Neural progenitor cell (in vitro differentiated cells): ENCODE data around the gene PDCD6IP. TPM values are rescaled to one million over a fixed set of nuclear protein-coding genes. Genes with fewer than 3 reads are reported as not detected.
"Not testable (repeated sequence)": the region's sequence is repeated elsewhere in the genome, so short reads cannot be mapped to it uniquely, and the experiment has no call there.

Experiments used
- DNase-seq: peaks from one replicate; pipeline ENCODE4 v3.0.0-alpha.2; 2016; ENCODE audit warnings: low spot score
- H2AFZ ChIP-seq: fragments of 200-600 bp; sonication (generic); replicated peaks from 2 replicates; pipeline ENCODE4 v1.6.1; 2016; ENCODE audit warnings: antibody characterized with exemption
- H3F3A ChIP-seq: fragments of 200-600 bp; sonication (generic); 2 replicates; pipeline ENCODE4 v1.6.1; 2016; ENCODE audit warnings: antibody characterized with exemption, low read depth
- H3K27ac ChIP-seq: fragments of 200-600 bp; sonication (generic); 2 replicates; pipeline ENCODE4 v1.5.1; 2016; ENCODE audit warnings: mild to moderate bottlenecking
- H3K27me3 ChIP-seq: fragments of 200-600 bp; sonication (generic); 2 replicates; pipeline ENCODE4 v1.6.1; 2016; ENCODE audit warnings: mild to moderate bottlenecking, moderate library complexity
- H3K36me3 ChIP-seq: fragments of 200-600 bp; sonication (generic); 2 replicates; pipeline ENCODE4 v1.5.1; 2016
- H3K4me1 ChIP-seq: fragments of 200-600 bp; sonication (generic); 2 replicates; pipeline ENCODE4 v1.6.1; 2016; ENCODE audit warnings: mixed run types
- H3K4me2 ChIP-seq: fragments of 200-600 bp; sonication (generic); 2 replicates; pipeline ENCODE4 v1.6.1; 2016
- H3K4me3 ChIP-seq: fragments of 200-600 bp; sonication (generic); 2 replicates; pipeline ENCODE4 v1.5.1; 2016
- H3K79me2 ChIP-seq: fragments of 200-600 bp; sonication (generic); 2 replicates; pipeline ENCODE4 v1.6.1; 2016; ENCODE audit warnings: low read depth
- H3K9ac ChIP-seq: fragments of 200-600 bp; sonication (generic); 2 replicates; pipeline ENCODE4 v1.6.1; 2016
- H3K9me3 ChIP-seq: fragments of 200-600 bp; sonication (generic); 2 replicates; pipeline ENCODE4 v1.5.1; 2016; ENCODE audit warnings: low read depth
- H4K20me1 ChIP-seq: fragments of 200-600 bp; sonication (generic); 2 replicates; pipeline ENCODE4 v1.6.1; 2016; ENCODE audit warnings: low read depth
- H3K27ac Mint-ChIP-seq: 3 replicates; pipeline ENCODE4 v1.8.0; 2021; ENCODE audit warnings: mixed read lengths
- H3K27me3 Mint-ChIP-seq: 2 replicates; pipeline ENCODE4 v1.8.0; 2022; ENCODE audit warnings: low read depth, mild to moderate bottlenecking, inconsistent platforms, moderate library complexity, mixed read lengths; ENCODE audit not compliant: insufficient read depth
- H3K36me3 Mint-ChIP-seq: 3 replicates; pipeline ENCODE4 v1.8.0; 2021; ENCODE audit warnings: mixed read lengths
- H3K4me1 Mint-ChIP-seq: 3 replicates; pipeline ENCODE4 v1.8.0; 2021; ENCODE audit warnings: mixed read lengths
- H3K4me3 Mint-ChIP-seq: 3 replicates; pipeline ENCODE4 v1.8.0; 2021; ENCODE audit warnings: mild to moderate bottlenecking, moderate library complexity, mixed read lengths
- H3K9me3 Mint-ChIP-seq: 3 replicates; pipeline ENCODE4 v1.8.0; 2020; ENCODE audit warnings: mixed read lengths
- EZH2 ChIP-seq: fragments of 200-600 bp; sonication (generic); IDR thresholded peaks from 2 replicates; pipeline ENCODE4 v1.6.1; 2017; ENCODE audit warnings: antibody characterized with exemption, mild to moderate bottlenecking, moderate library complexity
- EZH2phosphoT487 ChIP-seq: fragments of 200-600 bp; sonication (generic); IDR thresholded peaks from 2 replicates; pipeline ENCODE4 v1.6.1; 2017; ENCODE audit warnings: antibody characterized with exemption
- total RNA-seq: library from RNA; depleted of rRNA; stranded (reverse); fragments of >200 nt; gene quantifications from 2 replicates; pipeline ENCODE4 v1.2.3, GENCODE V29; 2015; ENCODE audit warnings: low replicate concordance
- TF ChIP-seq, protein P1 (sequence below): fragments of 200-600 bp; sonication (generic); IDR thresholded peaks from 2 replicates; pipeline ENCODE4 v1.5.1; 2017; ENCODE audit warnings: antibody characterized with exemption, mild to moderate bottlenecking

The PDCD6IP gene
- total RNA-seq, 1 donor from 2014 or later: 93.7 TPM

DNA sequence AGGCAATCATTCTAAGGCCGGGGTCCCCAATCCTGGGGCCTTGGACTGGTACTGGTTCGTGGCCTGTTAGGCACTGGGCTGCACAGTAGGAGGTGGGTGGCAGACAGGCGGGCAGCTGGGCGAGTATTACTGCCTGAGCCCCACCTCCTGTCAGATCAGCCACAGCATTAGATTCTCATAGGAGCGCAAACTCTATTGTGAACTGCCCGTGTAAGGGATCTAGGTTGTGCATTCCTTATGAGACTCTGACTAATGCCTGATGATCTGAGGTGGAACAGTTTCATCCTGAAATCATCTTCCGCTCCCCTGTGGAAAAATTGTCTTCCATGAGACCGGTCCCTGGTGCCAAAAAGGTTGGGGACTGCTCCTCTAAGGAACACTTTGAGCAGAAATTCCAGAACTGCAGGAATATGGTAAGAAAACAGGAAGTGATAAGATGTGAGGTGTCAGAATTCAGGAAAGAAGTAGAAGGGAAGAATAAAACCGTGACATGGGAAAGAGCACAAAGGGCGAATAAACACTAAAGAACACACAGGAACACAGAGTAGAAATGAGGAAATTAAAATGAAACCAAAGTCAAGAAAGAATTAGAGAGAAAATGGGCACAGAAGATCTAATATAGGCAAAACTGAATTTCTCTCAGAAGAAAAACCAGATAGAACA is 57.6 kb downstream of the PDCD6IP start:
- TF ChIP-seq EZH2phosphoT487: no peak
- TF ChIP-seq EZH2: no peak
- Mint-ChIP-seq H3K36me3 (peaks cover 22% of the 10 kb centered on the region), H3K4me1 (no peaks in the 10 kb centered on the region), H3K9me3 (no peaks in the 10 kb centered on the region), H3K27me3 (no peaks in the 10 kb centered on the region), H3K27ac (no peak overlapping the region), H3K4me3 (no peak overlapping the region)
- Histone ChIP-seq H3K4me1 (no peaks in the 10 kb centered on the region), H3K4me2 (no peak overlapping the region), H3K9ac (no peak overlapping the region), H3K36me3 (no peaks in the 10 kb centered on the region), H4K20me1 (no peaks in the 10 kb centered on the region), H3K9me3 (no peaks in the 10 kb centered on the region), H3K4me3 (no peak overlapping the region), H3K79me2 (no peaks in the 10 kb centered on the region), H2AFZ (no peak overlapping the region), H3K27me3 (no peaks in the 10 kb centered on the region), H3F3A (no peaks in the 10 kb centered on the region), H3K27ac (no peak overlapping the region)
- DNase-seq: no peak

DNA sequence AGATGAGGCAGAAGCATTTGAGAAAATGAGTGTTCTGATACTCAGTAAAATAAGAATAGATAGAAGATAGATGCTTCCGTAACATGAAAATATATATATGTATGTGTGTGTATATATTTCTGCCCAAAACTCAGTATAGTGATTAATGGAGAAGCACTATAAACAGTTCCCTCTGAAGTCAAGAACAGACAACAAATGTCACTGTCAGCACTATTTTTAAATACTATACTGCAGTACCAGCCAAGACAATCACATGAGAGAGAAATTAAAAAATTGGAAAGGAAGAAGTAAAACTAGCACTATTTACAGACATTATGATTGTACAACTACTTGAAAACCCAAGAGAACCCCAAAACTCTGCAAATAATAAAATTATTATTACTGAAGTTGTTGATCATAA is 59.3 kb downstream of the PDCD6IP start:
- peaks cover 20% of the 10 kb centered on the region for H3K36me3 Mint-ChIP-seq
- not testable (repeated sequence) for DNase-seq, H3F3A ChIP-seq, H3K79me2 ChIP-seq, H3K4me1 Mint-ChIP-seq, H3K4me2 ChIP-seq, H3K4me3 ChIP-seq, H3K27me3 ChIP-seq, H3K36me3 ChIP-seq, H2AFZ ChIP-seq, H4K20me1 ChIP-seq, H3K27me3 Mint-ChIP-seq, H3K4me1 ChIP-seq, H3K9me3 Mint-ChIP-seq, H3K9ac ChIP-seq, H3K27ac Mint-ChIP-seq, H3K9me3 ChIP-seq, H3K27ac ChIP-seq, H3K4me3 Mint-ChIP-seq

DNA sequence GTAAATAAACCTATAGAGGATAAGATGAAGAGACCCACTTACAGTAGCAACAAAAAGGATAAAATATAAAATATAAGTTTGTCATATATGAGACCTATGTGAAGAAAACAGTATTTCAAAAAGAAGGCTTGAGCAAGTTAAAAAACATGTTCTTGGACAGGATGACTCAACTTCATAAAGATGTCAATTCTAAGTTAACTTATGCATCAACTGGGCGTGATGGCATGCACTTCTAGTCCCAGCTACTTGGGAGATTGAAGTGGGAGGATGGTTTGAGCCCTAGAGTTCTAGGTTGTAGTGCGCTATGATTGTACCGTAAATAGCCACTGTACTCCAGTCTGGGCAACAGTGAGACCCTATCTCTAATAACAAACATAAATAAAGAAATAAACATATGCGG is 59.7 kb downstream of the PDCD6IP start:
- H2AFZ ChIP-seq: no peak overlapping the region
- no peaks in the 10 kb centered on the region for H3K4me1 ChIP-seq
- H4K20me1 ChIP-seq: no peaks in the 10 kb centered on the region
- H3K9me3 Mint-ChIP-seq: no peaks in the 10 kb centered on the region
- no peak overlapping the region for H3K4me2 ChIP-seq
- H3K79me2 ChIP-seq: no peaks in the 10 kb centered on the region
- H3K9me3 ChIP-seq: no peaks in the 10 kb centered on the region
- no peak overlapping the region for H3K9ac ChIP-seq
- H3K4me3 ChIP-seq: no peak overlapping the region
- peaks cover 20% of the 10 kb centered on the region for H3K36me3 Mint-ChIP-seq
- no peaks in the 10 kb centered on the region for H3K27me3 ChIP-seq
- H3K4me1 Mint-ChIP-seq: no peaks in the 10 kb centered on the region
- no peaks in the 10 kb centered on the region for H3K27me3 Mint-ChIP-seq
- TF ChIP-seq EZH2 (no peak), EZH2phosphoT487 (no peak)
- TF ChIP-seq, protein P1, sequence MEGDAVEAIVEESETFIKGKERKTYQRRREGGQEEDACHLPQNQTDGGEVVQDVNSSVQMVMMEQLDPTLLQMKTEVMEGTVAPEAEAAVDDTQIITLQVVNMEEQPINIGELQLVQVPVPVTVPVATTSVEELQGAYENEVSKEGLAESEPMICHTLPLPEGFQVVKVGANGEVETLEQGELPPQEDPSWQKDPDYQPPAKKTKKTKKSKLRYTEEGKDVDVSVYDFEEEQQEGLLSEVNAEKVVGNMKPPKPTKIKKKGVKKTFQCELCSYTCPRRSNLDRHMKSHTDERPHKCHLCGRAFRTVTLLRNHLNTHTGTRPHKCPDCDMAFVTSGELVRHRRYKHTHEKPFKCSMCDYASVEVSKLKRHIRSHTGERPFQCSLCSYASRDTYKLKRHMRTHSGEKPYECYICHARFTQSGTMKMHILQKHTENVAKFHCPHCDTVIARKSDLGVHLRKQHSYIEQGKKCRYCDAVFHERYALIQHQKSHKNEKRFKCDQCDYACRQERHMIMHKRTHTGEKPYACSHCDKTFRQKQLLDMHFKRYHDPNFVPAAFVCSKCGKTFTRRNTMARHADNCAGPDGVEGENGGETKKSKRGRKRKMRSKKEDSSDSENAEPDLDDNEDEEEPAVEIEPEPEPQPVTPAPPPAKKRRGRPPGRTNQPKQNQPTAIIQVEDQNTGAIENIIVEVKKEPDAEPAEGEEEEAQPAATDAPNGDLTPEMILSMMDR: no peak
- H3K36me3 ChIP-seq: no peaks in the 10 kb centered on the region
- no peak for DNase-seq
- no peak overlapping the region for H3K27ac ChIP-seq
- no peak overlapping the region for H3K4me3 Mint-ChIP-seq
- no peak overlapping the region for H3K27ac Mint-ChIP-seq
- H3F3A ChIP-seq: no peaks in the 10 kb centered on the region

GRCh38 chr3:33860373-33861050 is 62.1 kb downstream of the PDCD6IP start:
- Histone ChIP-seq H3K4me2 (no peak overlapping the region), H3K79me2 (no peaks in the 10 kb centered on the region), H3K27ac (no peak overlapping the region), H3K4me3 (no peak overlapping the region), H3K36me3 (peaks cover 10% of the 10 kb centered on the region), H4K20me1 (no peaks in the 10 kb centered on the region), H3K9me3 (no peaks in the 10 kb centered on the region), H3K9ac (no peak overlapping the region), H3K4me1 (no peaks in the 10 kb centered on the region), H3F3A (no peaks in the 10 kb centered on the region), H2AFZ (no peak overlapping the region), H3K27me3 (no peaks in the 10 kb centered on the region)
- Mint-ChIP-seq H3K27me3 (no peaks in the 10 kb centered on the region), H3K9me3 (no peaks in the 10 kb centered on the region), H3K36me3 (peaks cover 15% of the 10 kb centered on the region), H3K27ac (no peak overlapping the region), H3K4me1 (no peaks in the 10 kb centered on the region), H3K4me3 (no peak overlapping the region)
- DNase-seq: no peak
- TF ChIP-seq EZH2phosphoT487: no peak
